ENCODE results near the gene WDPCP. TPM values are rescaled to one million over a fixed set of nuclear protein-coding genes. Genes with fewer than 3 reads are reported as not detected.
A peak's percentile ranks its signal among the peaks of the same experiment; 100 is the strongest.
"Not testable (repeated sequence)": the region's sequence is repeated elsewhere in the genome, so short reads cannot be mapped to it uniquely, and the experiment has no call there.

Gene WDPCP
- total RNA-seq, 2 donors from 2014 or later, result 3.1 to 3.7 TPM

DNA sequence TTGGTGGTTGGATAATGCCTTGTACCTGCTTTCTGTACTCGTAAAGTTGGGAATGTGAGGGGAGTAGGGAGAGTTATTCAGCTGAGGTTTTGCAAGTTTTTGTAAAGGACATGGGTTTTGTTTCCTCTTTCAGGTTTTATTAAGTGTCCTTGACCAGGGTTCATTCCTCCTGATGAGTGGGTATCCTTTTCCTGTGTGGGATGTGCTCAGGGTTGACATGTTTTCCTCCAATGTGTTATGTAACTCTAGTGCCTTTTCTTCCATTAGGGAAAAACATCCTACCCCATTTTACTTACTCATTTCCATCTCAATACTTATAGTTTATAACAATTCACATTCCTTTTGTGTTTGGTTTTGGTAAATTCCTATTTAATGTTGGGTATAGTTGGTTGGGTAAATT lies 489.2 kb downstream of the WDPCP start:
- intact Hi-C loops (cut with DNase I, micrococcal nuclease), result no loop called here
- no peak for DNase-seq
- ATAC-seq, result no peak

DNA sequence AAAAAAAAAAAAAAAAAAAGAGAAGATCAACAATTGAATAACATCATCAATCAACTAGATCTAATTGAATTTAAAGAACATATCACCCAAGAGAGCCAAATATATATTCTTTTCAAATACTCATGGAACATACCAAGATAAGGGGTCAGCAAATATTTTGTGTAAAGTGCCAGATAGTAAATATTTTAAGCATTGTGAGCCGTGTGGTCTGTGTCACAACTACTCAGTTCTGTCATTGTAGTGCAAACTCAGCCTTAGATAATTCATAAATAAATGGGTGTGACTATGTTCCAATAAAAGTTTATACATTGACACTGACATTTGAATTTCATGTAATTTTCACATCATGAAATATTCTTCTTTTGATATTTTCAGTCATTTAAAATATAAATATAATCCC lies 491.8 kb downstream of the WDPCP start:
- intact Hi-C loops (cut with DNase I, micrococcal nuclease), result no loop called here
- ATAC-seq, result no peak
- DNase-seq, result no peak

- no peak for ATAC-seq
- intact Hi-C loops (cut with DNase I, micrococcal nuclease), result no loop called here
Observed at GRCh38 chr2:63093502-63093901, 494.8 kb downstream of the WDPCP start.

GRCh38 chr2:63092857-63093256 lies 495.4 kb downstream of the WDPCP start:
- intact Hi-C loops (cut with DNase I, micrococcal nuclease), result no loop called here
- ATAC-seq (no peak), DNase-seq (no peak)

More at GRCh38 chr2:63093502-63093901, 494.8 kb downstream of the WDPCP start:
- no peak for DNase-seq

DNA sequence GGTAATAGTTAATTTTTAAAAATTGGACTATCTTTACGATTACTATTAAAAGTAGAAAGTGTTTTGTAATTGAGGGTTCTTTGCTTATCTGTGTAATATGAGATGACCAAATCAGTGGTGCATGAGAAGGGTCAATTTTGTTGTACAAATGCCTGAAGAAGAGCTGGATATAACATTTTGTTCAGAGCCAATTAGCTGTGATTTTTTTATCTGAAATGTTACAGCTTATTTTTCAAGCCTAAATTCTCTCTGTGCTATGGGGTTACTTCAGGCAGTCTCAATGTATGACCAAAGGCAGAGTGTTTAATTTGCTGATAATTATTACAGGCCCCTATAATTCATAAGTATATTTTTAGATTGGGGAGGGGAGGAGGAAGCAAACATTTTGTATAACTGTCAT lies 495.9 kb downstream of the WDPCP start:
- DNase-seq (no peak), ATAC-seq (no peak)
- intact Hi-C loops (cut with DNase I, micrococcal nuclease), result no loop called here

- DNase-seq (no peak), ATAC-seq (no peak)
- intact Hi-C loops (cut with DNase I, micrococcal nuclease), result no loop called here
Observed at GRCh38 chr2:63086687-63087086, 501.6 kb downstream of the WDPCP start.

DNA sequence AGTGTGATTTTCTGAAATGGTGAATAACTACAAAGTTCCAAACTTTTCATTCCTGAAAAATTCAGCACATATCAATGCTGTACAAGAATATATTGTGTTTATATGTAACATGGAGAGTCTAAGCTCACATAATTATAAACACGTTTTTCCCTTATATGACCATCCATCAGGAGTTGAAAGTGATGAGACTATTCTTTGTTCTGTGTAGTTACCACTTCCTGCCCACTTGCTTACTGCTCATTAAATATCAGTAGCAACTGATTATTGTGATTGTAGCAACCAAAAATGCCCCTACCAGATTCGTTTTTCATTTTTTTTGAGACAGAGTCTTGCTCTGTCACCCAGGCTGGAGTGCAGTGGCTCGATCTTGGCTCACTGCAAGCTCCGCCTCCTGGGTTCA lies 506.9 kb downstream of the WDPCP start:
- DNase-seq, result no peak
- ATAC-seq, result no peak
- intact Hi-C loops (cut with DNase I, micrococcal nuclease), result no loop called here

DNA sequence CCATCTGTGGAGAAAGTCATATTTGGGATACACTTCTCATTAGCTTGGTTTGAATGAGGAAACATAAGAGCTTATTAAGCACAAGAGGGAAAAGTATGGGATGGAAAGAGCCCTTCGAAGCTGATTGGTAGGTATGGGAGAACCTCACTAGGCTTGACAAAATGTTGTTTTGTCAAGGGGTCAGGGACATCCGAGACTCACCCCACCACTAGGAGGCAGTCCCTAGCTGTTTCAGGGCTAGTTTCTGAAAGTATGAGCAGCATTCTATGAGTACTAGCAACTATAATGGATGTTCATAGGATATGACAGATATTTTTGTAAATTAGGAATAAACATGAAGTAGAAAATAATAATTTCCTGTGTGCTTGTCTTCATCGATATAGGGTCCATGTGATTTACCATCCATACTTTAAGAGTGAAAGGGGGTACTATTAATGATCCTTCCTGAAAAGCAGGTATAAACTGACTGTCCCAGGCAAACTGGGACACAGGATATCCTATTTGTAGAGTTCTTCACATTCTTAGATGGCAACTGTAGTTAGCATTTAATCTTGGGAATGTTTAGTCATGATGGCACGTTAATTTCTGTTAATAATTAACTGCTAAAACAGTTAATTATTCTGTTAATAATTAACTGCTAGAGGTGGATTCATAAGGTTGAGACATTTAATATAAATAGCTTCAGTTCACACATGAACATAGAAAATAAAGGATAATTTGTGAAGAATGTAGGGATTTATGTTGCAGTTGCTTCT lies 509.2 kb downstream of the WDPCP start:
- DNase-seq, result peak in 1 of 2 donors; percentile 8
- intact Hi-C loops (cut with DNase I, micrococcal nuclease), result no loop called here
- ATAC-seq, result no peak

DNA sequence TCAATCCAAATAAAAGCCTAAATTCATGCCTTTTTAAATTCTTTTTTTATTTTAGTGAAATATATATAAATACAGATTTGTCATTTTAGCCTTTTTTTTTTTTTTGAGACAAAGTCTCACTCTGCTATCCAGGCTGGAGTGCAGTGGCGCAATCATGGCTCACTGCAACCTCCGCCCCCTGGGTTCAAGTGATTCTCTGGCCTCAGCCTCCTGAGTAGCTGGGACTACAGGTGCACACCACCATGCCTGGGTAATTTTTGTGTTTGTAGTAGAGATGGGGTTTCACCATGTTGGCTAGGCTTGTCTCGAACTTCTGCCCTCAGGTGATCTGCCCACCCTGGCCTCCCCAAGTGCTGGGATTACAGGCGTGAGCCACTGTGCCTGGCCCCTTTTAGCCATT lies 513.9 kb downstream of the WDPCP start:
- intact Hi-C loops (cut with DNase I, micrococcal nuclease); DNase-seq; ATAC-seq: not testable (repeated sequence)

- intact Hi-C loops (cut with DNase I, micrococcal nuclease), result no loop called here
- ATAC-seq (no peak), DNase-seq (no peak)
Observed at GRCh38 chr2:63073994-63074393, 514.3 kb downstream of the WDPCP start.

DNA sequence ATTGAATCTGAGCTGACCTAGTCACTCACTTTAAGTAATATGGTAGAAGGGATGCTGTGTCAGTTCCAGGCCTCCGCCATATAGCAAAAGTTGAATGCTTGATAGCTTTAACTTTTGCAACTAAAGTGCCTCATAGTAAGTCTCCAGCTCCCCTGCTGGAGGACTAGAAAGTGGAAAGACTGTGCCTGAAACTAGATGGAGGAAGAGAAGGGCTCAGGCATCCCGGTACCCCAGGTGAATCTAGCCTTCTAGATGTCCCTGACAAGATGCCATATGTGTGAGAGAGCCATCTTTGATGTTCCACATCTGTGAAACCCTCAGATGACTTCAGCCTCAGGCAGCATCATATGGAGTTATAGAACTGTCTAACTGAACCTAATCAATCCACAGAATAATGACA lies 516.6 kb downstream of the WDPCP start:
- ATAC-seq (no peak), DNase-seq (no peak)
- intact Hi-C loops (cut with DNase I, micrococcal nuclease), result no loop called here

Other genes starting within 250 kb of the WDPCP start
- 100 to 1,000 TPM; 167 to 186 TPM for gene MDH1, start 486 bp upstream of the WDPCP start, total RNA-seq